ENCODE data around the gene CYP39A1.
A peak's percentile ranks its signal among the peaks of the same experiment; 100 is the strongest.

Gene CYP39A1, protein sequence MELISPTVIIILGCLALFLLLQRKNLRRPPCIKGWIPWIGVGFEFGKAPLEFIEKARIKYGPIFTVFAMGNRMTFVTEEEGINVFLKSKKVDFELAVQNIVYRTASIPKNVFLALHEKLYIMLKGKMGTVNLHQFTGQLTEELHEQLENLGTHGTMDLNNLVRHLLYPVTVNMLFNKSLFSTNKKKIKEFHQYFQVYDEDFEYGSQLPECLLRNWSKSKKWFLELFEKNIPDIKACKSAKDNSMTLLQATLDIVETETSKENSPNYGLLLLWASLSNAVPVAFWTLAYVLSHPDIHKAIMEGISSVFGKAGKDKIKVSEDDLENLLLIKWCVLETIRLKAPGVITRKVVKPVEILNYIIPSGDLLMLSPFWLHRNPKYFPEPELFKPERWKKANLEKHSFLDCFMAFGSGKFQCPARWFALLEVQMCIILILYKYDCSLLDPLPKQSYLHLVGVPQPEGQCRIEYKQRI

DNA sequence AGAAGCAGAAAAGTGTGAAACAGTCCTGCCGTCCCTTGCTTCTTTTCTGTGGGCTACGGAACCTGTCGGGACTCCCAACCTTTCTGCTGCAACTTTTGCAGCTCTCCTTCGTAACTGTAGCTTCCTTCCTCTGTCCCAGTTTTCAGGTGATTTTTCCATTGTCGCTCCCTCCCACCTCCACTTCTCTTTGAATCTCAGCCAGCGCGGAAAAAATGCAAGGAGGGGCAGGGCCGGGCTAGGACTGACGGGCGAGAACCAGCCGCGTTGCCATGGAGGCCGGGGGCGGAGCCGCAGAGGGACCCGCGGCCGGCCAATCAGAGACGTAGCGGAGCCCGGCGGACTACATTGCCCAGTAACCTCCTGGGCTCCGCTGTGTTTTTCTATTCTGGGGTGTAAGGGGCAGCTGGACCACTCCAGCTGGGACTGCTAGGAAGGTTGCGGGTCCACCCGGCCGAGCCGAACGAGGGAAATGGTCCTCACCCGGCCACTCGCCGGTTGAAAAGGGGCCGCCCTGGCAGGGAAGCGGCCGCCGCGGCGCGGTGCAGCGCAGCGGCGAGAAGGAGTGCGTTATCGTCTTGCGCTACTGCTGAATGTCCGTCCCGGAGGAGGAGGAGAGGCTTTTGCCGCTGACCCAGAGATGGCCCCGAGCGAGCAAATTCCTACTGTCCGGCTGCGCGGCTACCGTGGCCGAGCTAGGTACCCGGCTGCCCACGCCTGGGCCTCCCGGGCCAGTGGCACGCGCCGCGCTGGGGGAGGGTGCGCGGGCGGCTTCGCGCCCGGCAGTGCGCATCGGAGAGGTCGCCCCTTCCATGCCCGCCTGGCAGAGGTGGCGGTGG lies at the start of gene CYP39A1, which contains the start of gene SLC25A27:
TSS of gene CYP39A1 (minus strand) at position 216 of the 836 bp plus-strand sequence. CDS start 236 bp downstream, outside the sequence.
TSS of gene SLC25A27 (plus strand) at position 373 of the 836 bp plus-strand sequence. CDS start at position 591, 218 bp downstream.
- H3K4me3 ChIP-seq (ENCODE audit: low read depth, low read length), result peak within 1 kb of the TSS; percentile 62
- peak; percentile 26 for DNase-seq (ENCODE audit: low read depth)
- TF ChIP-seq, protein P1, sequence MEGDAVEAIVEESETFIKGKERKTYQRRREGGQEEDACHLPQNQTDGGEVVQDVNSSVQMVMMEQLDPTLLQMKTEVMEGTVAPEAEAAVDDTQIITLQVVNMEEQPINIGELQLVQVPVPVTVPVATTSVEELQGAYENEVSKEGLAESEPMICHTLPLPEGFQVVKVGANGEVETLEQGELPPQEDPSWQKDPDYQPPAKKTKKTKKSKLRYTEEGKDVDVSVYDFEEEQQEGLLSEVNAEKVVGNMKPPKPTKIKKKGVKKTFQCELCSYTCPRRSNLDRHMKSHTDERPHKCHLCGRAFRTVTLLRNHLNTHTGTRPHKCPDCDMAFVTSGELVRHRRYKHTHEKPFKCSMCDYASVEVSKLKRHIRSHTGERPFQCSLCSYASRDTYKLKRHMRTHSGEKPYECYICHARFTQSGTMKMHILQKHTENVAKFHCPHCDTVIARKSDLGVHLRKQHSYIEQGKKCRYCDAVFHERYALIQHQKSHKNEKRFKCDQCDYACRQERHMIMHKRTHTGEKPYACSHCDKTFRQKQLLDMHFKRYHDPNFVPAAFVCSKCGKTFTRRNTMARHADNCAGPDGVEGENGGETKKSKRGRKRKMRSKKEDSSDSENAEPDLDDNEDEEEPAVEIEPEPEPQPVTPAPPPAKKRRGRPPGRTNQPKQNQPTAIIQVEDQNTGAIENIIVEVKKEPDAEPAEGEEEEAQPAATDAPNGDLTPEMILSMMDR (IDR thresholded peaks at IDR 0.05; ENCODE audit: low read depth, low read length, missing control alignments), result no peak

- H3K4me3 ChIP-seq (ENCODE audit: low read depth, low read length), result no peak overlapping the region
- DNase-seq (ENCODE audit: low read depth), result no peak
- TF ChIP-seq, protein P1 (IDR thresholded peaks at IDR 0.05; ENCODE audit: low read depth, low read length, missing control alignments), result no peak
Measured at GRCh38 chr6:46699970-46700369, 47.4 kb upstream of the CYP39A1 start.

- H3K4me3 ChIP-seq (ENCODE audit: low read depth, low read length), result no peak overlapping the region
- no peak for DNase-seq (ENCODE audit: low read depth)
- TF ChIP-seq, protein P1 (IDR thresholded peaks at IDR 0.05; ENCODE audit: low read depth, low read length, missing control alignments), result no peak
Measured at GRCh38 chr6:46690911-46691451, 38.4 kb upstream of the CYP39A1 start.

GRCh38 chr6:46690141-46690755 lies 37.6 kb upstream of the CYP39A1 start:
- DNase-seq (ENCODE audit: low read depth), result no peak
- TF ChIP-seq, protein P1 (IDR thresholded peaks at IDR 0.05; ENCODE audit: low read depth, low read length, missing control alignments), result no peak
- no peak overlapping the region for H3K4me3 ChIP-seq (ENCODE audit: low read depth, low read length)

DNA sequence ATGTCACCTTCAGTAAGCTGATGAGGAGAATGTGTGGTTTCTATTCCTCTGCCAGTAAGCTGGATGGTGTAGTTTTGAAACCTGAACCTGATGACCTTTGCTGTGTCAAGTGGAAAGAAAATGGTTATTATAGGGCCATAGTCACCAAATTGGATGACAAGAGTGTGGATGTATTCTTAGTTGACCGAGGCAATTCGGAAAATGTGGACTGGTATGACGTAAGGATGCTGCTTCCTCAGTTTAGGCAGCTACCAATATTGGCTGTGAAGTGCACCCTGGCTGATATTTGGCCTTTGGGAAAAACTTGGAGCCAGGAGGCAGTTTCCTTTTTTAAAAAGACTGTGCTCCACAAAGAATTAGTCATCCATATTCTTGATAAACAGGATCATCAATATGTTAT lies 37.0 kb upstream of the CYP39A1 start:
- H3K4me3 ChIP-seq (ENCODE audit: low read depth, low read length), result no peak overlapping the region
- TF ChIP-seq, protein P1 (IDR thresholded peaks at IDR 0.05; ENCODE audit: low read depth, low read length, missing control alignments), result no peak
- DNase-seq (ENCODE audit: low read depth), result no peak

GRCh38 chr6:46688966-46689335 lies 36.3 kb upstream of the CYP39A1 start:
- no peak overlapping the region for H3K4me3 ChIP-seq (ENCODE audit: low read depth, low read length)
- TF ChIP-seq, protein P1 (IDR thresholded peaks at IDR 0.05; ENCODE audit: low read depth, low read length, missing control alignments), result no peak
- DNase-seq (ENCODE audit: low read depth), result no peak

Data from GM12864 (cell line).